D721Med (cell line): ENCODE measurements around the gene CREB3L2.
"Not testable (repeated sequence)": the region's sequence is repeated elsewhere in the genome, so short reads cannot be mapped to it uniquely, and the experiment has no call there.

Experiments used
- DNase-seq: peaks from one replicate; pipeline ENCODE4 v3.0.0; 2011; ENCODE audit warnings: low spot score; ENCODE audit not compliant: insufficient read length
- FAIRE-seq: peaks from 2 replicates; lab custom pipeline; 2011; peaks lifted over from hg19 to GRCh38; lab: Jason Lieb, UNC
- CTCF ChIP-seq: IDR thresholded peaks from 2 replicates; pipeline ENCODE4 v1.5.1; 2012; ENCODE audit warnings: mild to moderate bottlenecking, control low read depth; ENCODE audit not compliant: insufficient read depth; ENCODE audit errors: missing control alignments

CREB3L2 gene

GRCh38 chr7:137915266-137915665 is 86.6 kb downstream of the CREB3L2 start:
- FAIRE-seq: no peak
- DNase-seq: no peak

GRCh38 chr7:137913985-137914384 is 87.9 kb downstream of the CREB3L2 start:
- DNase-seq: no peak
- no peak for TF ChIP-seq CTCF
- no peak for FAIRE-seq

More at GRCh38 chr7:137915266-137915665, 86.6 kb downstream of the CREB3L2 start:
- TF ChIP-seq CTCF: no peak

GRCh38 chr7:137909042-137909441 is 92.8 kb downstream of the CREB3L2 start:
- TF ChIP-seq CTCF: no peak
- no peak for DNase-seq

GRCh38 chr7:137908106-137908505 is 93.8 kb downstream of the CREB3L2 start:
- DNase-seq: no peak
- TF ChIP-seq CTCF: no peak
- no peak for FAIRE-seq

More at GRCh38 chr7:137909042-137909441, 92.8 kb downstream of the CREB3L2 start:
- no peak for FAIRE-seq

DNA sequence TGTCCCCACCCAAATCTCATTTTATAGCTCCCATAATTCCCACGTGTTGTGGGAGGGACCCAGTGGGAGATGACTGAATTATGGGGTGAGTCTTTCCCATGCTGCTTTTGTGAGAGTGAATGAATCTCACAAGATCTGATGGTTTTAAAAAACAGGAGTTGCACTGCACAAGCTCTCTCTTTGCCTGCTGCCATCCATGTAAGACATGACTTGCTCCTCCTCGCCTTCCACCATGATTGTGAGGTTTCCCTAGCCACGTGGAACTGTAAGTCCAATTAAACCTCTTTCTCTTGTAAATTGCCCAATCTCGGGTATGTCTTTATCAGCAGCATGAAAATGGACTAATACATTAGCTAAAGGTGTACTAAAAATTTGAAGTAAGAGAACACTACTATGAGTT is 95.2 kb downstream of the CREB3L2 start:
- not testable (repeated sequence) for DNase-seq, FAIRE-seq

DNA sequence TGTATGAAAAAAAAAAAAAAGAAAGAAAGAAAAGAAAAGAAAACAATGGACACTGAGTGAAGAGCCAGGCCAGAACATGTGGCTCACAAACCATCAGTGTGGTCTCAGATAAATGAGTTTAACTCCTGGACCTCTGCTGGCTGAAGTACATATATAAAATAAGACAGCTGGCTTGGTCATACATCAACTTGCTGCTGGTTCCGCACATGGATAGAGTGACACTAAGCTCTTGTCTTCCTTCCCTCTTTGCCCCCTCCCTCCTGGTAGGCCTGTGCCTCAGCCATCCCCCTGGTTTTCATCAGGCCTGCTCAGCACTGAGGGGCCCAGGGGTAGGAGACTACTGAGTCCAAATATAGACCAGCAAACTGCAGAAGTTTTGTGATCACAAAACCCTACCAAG is 97.1 kb downstream of the CREB3L2 start:
- no peak for DNase-seq
- no peak for FAIRE-seq
- no peak for TF ChIP-seq CTCF

GRCh38 chr7:137903382-137904169 is 98.3 kb downstream of the CREB3L2 start:
- DNase-seq (no peak), FAIRE-seq (no peak)
- peak; percentile 78 for TF ChIP-seq CTCF
